HCT116 (cell line): ENCODE results near the gene NSG1. TPM values are rescaled to one million over a fixed set of nuclear protein-coding genes. Genes with fewer than 3 reads are reported as not detected.

Source experiments
- ATAC-seq: fragments of 200-7000 bp; cut with Tn5 transposase; 2 replicates; pipeline ENCODE4 v1.9.1; 2020; ENCODE audit warnings: mild to moderate bottlenecking, moderate library complexity
- BruUV-seq: library from RNA; stranded (reverse); fragments of 400-500 nt; replicated peaks from 2 replicates; lab custom pipeline; 2021; lab: Mats Ljungman, UMichigan
- CTCF ChIA-PET: fragments of 300-600 bp; sonication (Branson Sonifier 250); formaldehyde crosslinking; loops from one replicate; lab custom pipeline; 2021; ENCODE audit warnings: antibody characterized with exemption; lab: Charles Lee
- POLR2A ChIA-PET: fragments of 300-600, 350-600 bp; sonication (Branson Sonifier 250); formaldehyde crosslinking; loops from one replicate; lab custom pipeline; 2021; ENCODE audit warnings: antibody characterized with exemption; lab: Charles Lee
- RAD21 ChIA-PET, 2 experiments: fragments of 300-600 bp; sonication (Branson Sonifier 250); formaldehyde crosslinking; loops; one replicate each; lab custom pipeline; 2023; ENCODE audit warnings: low total read pairs in 2 of 2; ENCODE audit not compliant: uncharacterized antibody in 2 of 2, unreplicated experiment in 2 of 2, low non-redundant PET in 1 of 2; lab: Charles Lee
- DNase-seq: peaks from one replicate; pipeline ENCODE4 v3.0.0-alpha.2; 2010; ENCODE audit warnings: low read depth, low spot score
- H2AFZ ChIP-seq: fragments of 200-600 bp; shearing (Covaris generic), sonication (generic); 2 replicates; pipeline ENCODE4 v1.6.1; 2017; ENCODE audit warnings: low read depth, mixed run types, mixed read lengths, antibody characterized with exemption, low read length; ENCODE audit not compliant: poor library complexity, severe bottlenecking
- H3K27ac ChIP-seq: 2 replicates; pipeline ENCODE4 v1.5.1; 2012; ENCODE audit warnings: low read depth, low read length
- H3K27me3 ChIP-seq: fragments of 200-600 bp; sonication (generic); 2 replicates; pipeline ENCODE4 v1.6.1; 2016; ENCODE audit warnings: mixed run types, low read length, mixed read lengths; ENCODE audit not compliant: insufficient read depth
- H3K36me3 ChIP-seq, 2 experiments: fragments of 200-500 bp in 1 of 2; fragments of 200-600 bp in 1 of 2; sonication (Bioruptor generic) in 1 of 2; sonication (generic) in 1 of 2; 2 replicates each; pipeline versions ENCODE4 v1.5.1 to v1.6.1; 2014 to 2016; ENCODE audit warnings: low read length in 2 of 2, inconsistent platforms in 1 of 2, mixed read lengths in 1 of 2, mixed run types in 1 of 2; ENCODE audit not compliant: insufficient read depth in 2 of 2, control insufficient read depth in 1 of 2
- H3K4me1 ChIP-seq, 2 experiments: fragments of 200-600 bp in 1 of 2; sonication (generic) in 1 of 2; 2 replicates each; pipeline versions ENCODE4 v1.5.1 to v1.6.1; 2012 to 2017; ENCODE audit warnings: low read length in 2 of 2, inconsistent platforms in 1 of 2, mild to moderate bottlenecking in 1 of 2, mixed read lengths in 1 of 2, mixed run types in 1 of 2, moderate library complexity in 1 of 2; ENCODE audit not compliant: insufficient read depth in 2 of 2, control insufficient read depth in 1 of 2
- H3K4me2 ChIP-seq: fragments of 200-600 bp; sonication (generic); 2 replicates; pipeline ENCODE4 v1.6.1; 2017; ENCODE audit warnings: mixed run types, low read length, mixed read lengths
- H3K4me3 ChIP-seq, 2 experiments: fragments of 200-600 bp in 1 of 2; sonication (generic) in 1 of 2; replicated peaks in 1 of 2; 2 replicates each; pipeline ENCODE4 v1.5.1; 2011 to 2016; ENCODE audit warnings: low read length in 2 of 2, control low read depth in 1 of 2, low read depth in 1 of 2, mild to moderate bottlenecking in 1 of 2, mixed read lengths in 1 of 2, mixed run types in 1 of 2
- H3K79me2 ChIP-seq: fragments of 200-600 bp; sonication (generic); 2 replicates; pipeline ENCODE4 v1.6.1; 2017; ENCODE audit warnings: mild to moderate bottlenecking, mixed run types, low read length, moderate library complexity, mixed read lengths; ENCODE audit not compliant: insufficient read depth
- H3K9ac ChIP-seq: fragments of 200-600 bp; sonication (generic); 2 replicates; pipeline ENCODE4 v1.6.1; 2016; ENCODE audit warnings: low read length, mixed read lengths
- H3K9me2 ChIP-seq: fragments of 200-600 bp; sonication (generic), shearing (Covaris generic); 2 replicates; pipeline ENCODE4 v1.6.1; 2017; ENCODE audit warnings: mixed run types, mild to moderate bottlenecking, moderate library complexity; ENCODE audit not compliant: insufficient read depth
- H3K9me3 ChIP-seq, 2 experiments: fragments of 200-500 bp in 1 of 2; fragments of 200-600 bp in 1 of 2; sonication (Bioruptor generic) in 1 of 2; sonication (generic) in 1 of 2; 2 replicates each; pipeline ENCODE4 v1.6.1; 2014 to 2017; ENCODE audit warnings: low read length in 2 of 2, mixed read lengths in 2 of 2, inconsistent platforms in 1 of 2, low read depth in 1 of 2, mild to moderate bottlenecking in 1 of 2, mixed run types in 1 of 2, moderate library complexity in 1 of 2; ENCODE audit not compliant: control insufficient read depth in 1 of 2, insufficient read depth in 1 of 2
- H4K20me1 ChIP-seq: fragments of 200-600 bp; sonication (generic), shearing (Covaris generic); 2 replicates; pipeline ENCODE4 v1.6.1; 2017; ENCODE audit warnings: mixed run types, mild to moderate bottlenecking, moderate library complexity; ENCODE audit not compliant: insufficient read depth
- ATF3 ChIP-seq: IDR thresholded peaks from 2 replicates; pipeline ENCODE4 v1.6.1; 2012
- CEBPB ChIP-seq: IDR thresholded peaks from 2 replicates; pipeline ENCODE4 v1.6.1; 2012; ENCODE audit warnings: low read depth
- CTCF ChIP-seq, 3 experiments: fragments of 200-600 bp in 1 of 3; sonication (generic) in 1 of 3; IDR thresholded peaks in 2 of 3; conservative IDR thresholded peaks in 1 of 3; 2 replicates each; pipeline ENCODE4 v1.5.1; 2012 to 2017; ENCODE audit warnings: low read depth in 2 of 3, low read length in 2 of 3, antibody characterized with exemption in 1 of 3, borderline replicate concordance in 1 of 3, control low read depth in 1 of 3, mild to moderate bottlenecking in 1 of 3, mixed read lengths in 1 of 3, mixed run types in 1 of 3, moderate library complexity in 1 of 3; ENCODE audit not compliant: insufficient read depth in 1 of 3
- EGR1 ChIP-seq: IDR thresholded peaks from 2 replicates; pipeline ENCODE4 v1.6.1; 2012; ENCODE audit warnings: low read depth
- ELF1 ChIP-seq: IDR thresholded peaks from 2 replicates; pipeline ENCODE4 v1.6.1; 2012; ENCODE audit warnings: low read depth, borderline replicate concordance
- EZH2 ChIP-seq: fragments of 200-600 bp; sonication (generic); IDR thresholded peaks from 2 replicates; pipeline ENCODE4 v1.6.1; 2017; ENCODE audit warnings: antibody characterized with exemption, mixed run types
- JUND ChIP-seq: IDR thresholded peaks from 2 replicates; pipeline ENCODE4 v1.6.1; 2012
- MAX ChIP-seq: IDR thresholded peaks from 2 replicates; pipeline ENCODE4 v1.6.1; 2012
- POLR2A ChIP-seq: IDR thresholded peaks from 2 replicates; pipeline ENCODE4 v1.7.0; 2011; ENCODE audit warnings: borderline replicate concordance; ENCODE audit not compliant: insufficient read depth, insufficient read length; ENCODE audit errors: extremely low read depth
- POLR2AphosphoS5 ChIP-seq: IDR thresholded peaks from 2 replicates; pipeline ENCODE4 v1.6.1; 2011; ENCODE audit warnings: mild to moderate bottlenecking, low read depth, low read length, moderate library complexity
- RAD21 ChIP-seq: IDR thresholded peaks from 2 replicates; pipeline ENCODE4 v1.6.1; 2012; ENCODE audit warnings: low read depth, mild to moderate bottlenecking
- SIN3A ChIP-seq: IDR thresholded peaks from 2 replicates; pipeline ENCODE4 v1.6.1; 2012; ENCODE audit warnings: low read depth
- SRF ChIP-seq: IDR thresholded peaks from 2 replicates; pipeline ENCODE4 v1.6.1; 2012; ENCODE audit warnings: low read depth
- TCF7L2 ChIP-seq: IDR thresholded peaks from 2 replicates; pipeline ENCODE4 v1.7.0; 2011; ENCODE audit warnings: borderline replicate concordance, inconsistent platforms; ENCODE audit not compliant: insufficient read depth, insufficient read length; ENCODE audit errors: extremely low read depth
- YY1 ChIP-seq: IDR thresholded peaks from 2 replicates; pipeline ENCODE4 v1.6.1; 2011; ENCODE audit warnings: low read length, low read depth, moderate library complexity, mild to moderate bottlenecking; ENCODE audit not compliant: insufficient replicate concordance; ENCODE audit errors: extremely low read depth
- ZBTB33 ChIP-seq: IDR thresholded peaks from 2 replicates; pipeline ENCODE4 v1.6.1; 2011; ENCODE audit warnings: mild to moderate bottlenecking, low read length, moderate library complexity; ENCODE audit not compliant: insufficient replicate concordance; ENCODE audit errors: extremely low read depth
- ZFX ChIP-seq: fragments of 450-650 bp; IDR thresholded peaks from 2 replicates; pipeline ENCODE4 v1.6.1; 2017
- ZNF274 ChIP-seq: fragments of 200-500 bp; sonication (Bioruptor generic); IDR thresholded peaks from 2 replicates; pipeline ENCODE4 v1.6.1; 2014; ENCODE audit warnings: mild to moderate bottlenecking, low read depth, low read length, inconsistent platforms
- intact Hi-C: fragments of 100-400 bp; cut with micrococcal nuclease; formaldehyde crosslinking; loops from 2 replicates; pipeline ENCODE4 v1.10.0; 2022
- total RNA-seq: library from RNA; stranded (reverse); gene quantifications from one replicate; pipeline ENCODE4 v1.2.1, GENCODE V29; 2021; ENCODE audit not compliant: unreplicated experiment

NSG1 gene
- total RNA-seq, 1 experiment from 2014 or later = 0.12 TPM

- TF ChIP-seq SIN3A = no peak
- no peak for TF ChIP-seq EGR1
- no peak for TF ChIP-seq POLR2AphosphoS5
- TF ChIP-seq SRF = no peak
- TF ChIP-seq RAD21 = no peak
- no peak for TF ChIP-seq POLR2A
- TF ChIP-seq ZNF274 = no peak
- TF ChIP-seq MAX = no peak
- TF ChIP-seq YY1 = no peak
- TF ChIP-seq ZFX = no peak
- TF ChIP-seq JUND = no peak
- TF ChIP-seq TCF7L2 = no peak
- no peak for TF ChIP-seq ELF1
- TF ChIP-seq EZH2 = no peak
- no peak for TF ChIP-seq ATF3
- no peak for TF ChIP-seq ZBTB33
- TF ChIP-seq CEBPB = no peak
- no peak for TF ChIP-seq CTCF (IDR thresholded peaks at IDR 0.05 in 2 of 3, conservative IDR thresholded peaks at IDR 0.05 in 1 of 3; ENCODE audit: borderline replicate concordance in 1 of 3, insufficient read depth in 1 of 3, low read depth in 2 of 3, low read length in 2 of 3)
- POLR2A ChIA-PET = no interaction called here
- H3K27me3 ChIP-seq = no peaks in the 10 kb centered on the region
Measured at GRCh38 chr4:4383085-4383484, 3.8 kb upstream of the NSG1 start.

More at GRCh38 chr4:4383085-4383484, 3.8 kb upstream of the NSG1 start:
- Histone ChIP-seq H3K79me2 (no peaks in the 10 kb centered on the region), H3K4me2 (no peak overlapping the region), H3K4me3 (no peak overlapping the region), H3K36me3 (no peaks in the 10 kb centered on the region), H4K20me1 (no peaks in the 10 kb centered on the region), H3K9me2 (no peaks in the 10 kb centered on the region), H3K9ac (no peak overlapping the region), H3K9me3 (no peaks in the 10 kb centered on the region), H3K4me1 (no peaks in the 10 kb centered on the region), H3K27ac (no peak overlapping the region), H2AFZ (no peak overlapping the region)
- ChIA-PET CTCF (no interaction called here), RAD21 (interaction anchor here in 1 of 2 experiments (0.7 kb wide), 1 partner anchor 609 kb away, joined by 3 read pairs; no protein-coding TSS in a partner anchor)
- BruUV-seq = no TSS peak
- ATAC-seq = no peak
- intact Hi-C loops = no loop called here
- no peak for DNase-seq
